Measurements from ENCODE around the gene TGM6.

TGM6 gene

DNA sequence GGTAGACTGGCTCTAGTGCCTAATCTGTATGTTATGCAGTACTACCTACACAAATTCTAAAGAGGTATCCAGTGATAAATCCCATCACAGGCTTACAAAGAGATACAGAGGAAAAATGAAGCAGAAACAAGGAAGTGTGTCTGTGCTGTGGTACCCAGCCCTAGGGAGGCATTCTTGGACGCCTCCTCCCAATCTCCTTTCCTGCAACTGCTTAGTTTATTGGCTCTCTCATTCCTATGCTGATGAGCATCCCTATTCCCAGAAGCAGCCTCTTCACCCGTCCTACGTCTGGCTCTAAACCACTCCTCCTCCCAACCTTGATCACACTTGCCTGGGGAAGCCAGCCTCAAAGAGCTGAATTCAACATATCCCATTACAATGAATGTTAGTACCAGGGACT is 34.5 kb upstream of the TGM6 start:
- no peak for DNase-seq (ENCODE audit: low read depth)
- TF ChIP-seq, protein P1, sequence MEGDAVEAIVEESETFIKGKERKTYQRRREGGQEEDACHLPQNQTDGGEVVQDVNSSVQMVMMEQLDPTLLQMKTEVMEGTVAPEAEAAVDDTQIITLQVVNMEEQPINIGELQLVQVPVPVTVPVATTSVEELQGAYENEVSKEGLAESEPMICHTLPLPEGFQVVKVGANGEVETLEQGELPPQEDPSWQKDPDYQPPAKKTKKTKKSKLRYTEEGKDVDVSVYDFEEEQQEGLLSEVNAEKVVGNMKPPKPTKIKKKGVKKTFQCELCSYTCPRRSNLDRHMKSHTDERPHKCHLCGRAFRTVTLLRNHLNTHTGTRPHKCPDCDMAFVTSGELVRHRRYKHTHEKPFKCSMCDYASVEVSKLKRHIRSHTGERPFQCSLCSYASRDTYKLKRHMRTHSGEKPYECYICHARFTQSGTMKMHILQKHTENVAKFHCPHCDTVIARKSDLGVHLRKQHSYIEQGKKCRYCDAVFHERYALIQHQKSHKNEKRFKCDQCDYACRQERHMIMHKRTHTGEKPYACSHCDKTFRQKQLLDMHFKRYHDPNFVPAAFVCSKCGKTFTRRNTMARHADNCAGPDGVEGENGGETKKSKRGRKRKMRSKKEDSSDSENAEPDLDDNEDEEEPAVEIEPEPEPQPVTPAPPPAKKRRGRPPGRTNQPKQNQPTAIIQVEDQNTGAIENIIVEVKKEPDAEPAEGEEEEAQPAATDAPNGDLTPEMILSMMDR (IDR thresholded peaks at IDR 0.05; ENCODE audit: low read depth, low read length, missing control alignments) = no peak

DNA sequence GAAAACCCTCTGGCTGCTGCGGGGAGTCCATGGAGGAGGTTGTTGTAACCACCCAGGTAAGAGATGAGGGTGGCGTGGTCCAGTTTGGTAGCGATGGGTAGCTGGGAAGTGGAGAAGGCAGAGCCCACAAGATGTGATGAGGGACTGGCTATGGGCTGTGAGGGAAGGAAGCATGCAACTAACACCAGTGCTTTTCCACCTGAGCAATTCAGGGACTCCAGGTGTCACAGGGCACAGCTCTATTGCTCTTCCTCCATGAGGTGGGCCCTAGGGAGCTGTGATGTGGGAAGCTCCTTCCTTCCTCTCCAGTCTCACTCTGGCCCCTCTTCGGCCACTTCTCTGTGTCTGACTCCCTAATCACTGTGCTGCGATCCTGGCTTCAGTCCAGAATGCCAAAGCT is 32.4 kb upstream of the TGM6 start:
- H3K4me3 ChIP-seq (ENCODE audit: low read depth, low read length) = no peak overlapping the region
- TF ChIP-seq, protein P1 (IDR thresholded peaks at IDR 0.05; ENCODE audit: low read depth, low read length, missing control alignments) = no peak
- no peak for DNase-seq (ENCODE audit: low read depth)

More for the DNA sequence above, 34.5 kb upstream of the TGM6 start:
- H3K4me3 ChIP-seq (ENCODE audit: low read depth, low read length) = no peak overlapping the region

DNA sequence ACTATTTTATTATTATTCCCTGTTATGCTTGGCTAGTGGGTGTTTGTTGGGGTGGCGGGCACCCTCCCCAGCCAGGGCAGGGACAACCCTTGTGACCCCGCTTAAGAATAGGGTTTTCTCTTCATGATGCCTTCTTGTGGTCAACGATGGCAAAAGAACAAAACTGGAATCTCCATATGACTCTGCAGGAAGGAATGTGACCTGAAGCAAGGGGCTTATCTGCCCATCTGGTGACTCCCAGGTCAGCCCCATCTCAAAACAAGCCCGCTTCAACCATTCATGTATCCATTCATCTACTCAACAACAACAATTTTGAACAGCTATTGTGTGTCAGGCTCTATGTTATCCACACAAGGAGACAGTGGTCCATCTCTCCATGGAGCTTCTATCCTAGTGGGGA is 30.9 kb upstream of the TGM6 start:
- TF ChIP-seq, protein P1 (IDR thresholded peaks at IDR 0.05; ENCODE audit: low read depth, low read length, missing control alignments) = no peak
- no peak for DNase-seq (ENCODE audit: low read depth)

DNA sequence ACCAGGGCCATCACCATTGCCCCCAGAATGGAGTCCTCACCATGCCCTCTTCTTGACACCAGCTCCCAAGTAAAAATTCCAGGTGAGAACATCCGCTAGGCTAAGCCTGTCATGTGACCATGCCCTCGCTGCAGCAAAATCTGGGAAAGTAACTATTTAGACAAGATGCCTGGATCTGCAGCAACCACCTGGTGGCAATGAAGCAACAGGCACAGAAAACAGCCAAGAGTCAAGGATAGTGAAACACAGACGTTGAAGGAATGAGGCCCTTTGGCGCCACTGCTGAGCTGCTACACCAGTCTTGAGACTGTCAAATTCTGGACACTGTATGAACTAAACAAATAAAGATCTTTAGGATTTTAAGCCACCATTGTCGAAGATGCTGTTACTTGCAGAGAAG is 30.1 kb upstream of the TGM6 start:
- no peak for DNase-seq (ENCODE audit: low read depth)
- TF ChIP-seq, protein P1 (IDR thresholded peaks at IDR 0.05; ENCODE audit: low read depth, low read length, missing control alignments) = no peak

More for the DNA sequence above, 30.9 kb upstream of the TGM6 start:
- no peak overlapping the region for H3K4me3 ChIP-seq (ENCODE audit: low read depth, low read length)

DNA sequence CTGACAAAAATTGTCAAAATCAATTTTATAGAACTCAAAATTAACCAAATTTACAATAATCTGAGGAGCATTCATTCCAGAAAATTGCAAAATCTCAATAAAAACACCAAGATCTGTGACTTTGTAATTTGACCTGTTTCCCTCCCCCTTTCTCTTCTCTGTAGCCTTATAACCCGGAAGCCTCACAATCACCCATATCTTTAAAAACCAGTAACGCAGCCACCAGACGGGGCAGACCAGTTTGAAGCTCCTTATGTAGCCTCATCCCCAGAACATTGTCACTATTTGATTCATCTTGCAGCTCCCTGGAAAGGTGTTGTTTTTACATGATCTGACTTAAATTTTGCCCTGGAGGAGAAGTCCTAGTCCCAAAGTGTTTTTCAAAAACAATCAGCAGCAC is 27.5 kb upstream of the TGM6 start:
- TF ChIP-seq, protein P1 (IDR thresholded peaks at IDR 0.05; ENCODE audit: low read depth, low read length, missing control alignments) = no peak
- DNase-seq (ENCODE audit: low read depth) = no peak
- no peak overlapping the region for H3K4me3 ChIP-seq (ENCODE audit: low read depth, low read length)

More for the DNA sequence above, 30.1 kb upstream of the TGM6 start:
- H3K4me3 ChIP-seq (ENCODE audit: low read depth, low read length) = no peak overlapping the region

DNA sequence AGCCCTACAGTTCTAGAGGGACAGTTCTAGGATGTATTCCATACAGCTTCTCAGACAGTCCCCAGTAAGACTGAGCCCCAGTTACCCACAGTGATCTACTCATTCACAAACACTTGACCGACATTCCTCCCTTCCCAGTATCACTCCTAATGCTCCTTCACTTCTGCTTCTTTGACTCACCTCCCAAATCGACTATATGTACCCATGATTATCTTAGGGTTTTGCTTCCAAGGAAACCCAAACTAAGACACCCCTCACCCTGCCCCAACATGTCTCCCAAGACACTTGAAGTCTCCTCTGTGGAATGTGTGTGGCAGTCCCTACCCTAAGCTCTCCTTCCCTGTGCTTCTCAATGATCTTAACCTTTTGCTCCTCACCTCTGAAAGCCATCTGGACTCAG is 23.6 kb upstream of the TGM6 start:
- no peak overlapping the region for H3K4me3 ChIP-seq (ENCODE audit: low read depth, low read length)
- TF ChIP-seq, protein P1 (IDR thresholded peaks at IDR 0.05; ENCODE audit: low read depth, low read length, missing control alignments) = no peak
- DNase-seq (ENCODE audit: low read depth) = no peak

DNA sequence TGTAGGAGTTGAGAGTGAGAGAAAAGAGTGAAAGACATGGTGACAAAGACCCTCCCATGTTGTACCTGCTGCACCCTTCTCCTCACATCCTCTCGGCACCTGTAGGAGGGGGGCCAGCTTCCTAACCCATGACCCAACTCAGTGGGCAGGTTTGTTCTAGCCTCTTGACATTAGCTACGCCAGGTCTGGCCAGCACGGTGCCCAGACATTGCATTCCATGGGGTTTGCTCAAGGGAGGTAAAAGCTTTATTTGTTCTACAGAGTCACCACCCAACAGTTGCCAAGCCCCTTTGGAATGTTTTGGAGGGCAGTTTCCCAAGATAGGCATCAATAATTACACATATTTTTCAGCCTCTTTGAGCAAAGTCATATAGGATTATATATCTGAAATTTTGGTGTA is 22.7 kb upstream of the TGM6 start:
- no peak for DNase-seq (ENCODE audit: low read depth)
- H3K4me3 ChIP-seq (ENCODE audit: low read depth, low read length) = no peak overlapping the region
- TF ChIP-seq, protein P1 (IDR thresholded peaks at IDR 0.05; ENCODE audit: low read depth, low read length, missing control alignments) = no peak
